Activated CD4-positive, alpha-beta T cell treated with anti-CD3 and anti-CD28 coated beads for 36 hours (primary cell): ENCODE results near the gene SCG3. TPM values are rescaled to one million over a fixed set of nuclear protein-coding genes. Genes with fewer than 3 reads are reported as not detected.
A peak's percentile ranks its signal among the peaks of the same experiment; 100 is the strongest.

Experiments
- ATAC-seq: fragments of 200-7000 bp; cut with Tn5 transposase; one replicate; pipeline ENCODE4 v1.10.0; 2021; ENCODE audit warnings: mild to moderate bottlenecking, moderate library complexity
- CTCF ChIA-PET: fragments of 350-600 bp; sonication (Branson Sonifier 250); formaldehyde crosslinking; loops from one replicate; lab custom pipeline; 2021; ENCODE audit warnings: antibody characterized with exemption; lab: Charles Lee
- POLR2A ChIA-PET: fragments of 350-600 bp; sonication (Branson Sonifier 250); formaldehyde crosslinking; loops from one replicate; lab custom pipeline; 2021; ENCODE audit warnings: antibody characterized with exemption, inconsistent platforms; lab: Charles Lee
- DNase-seq: peaks from one replicate; pipeline ENCODE4 v3.0.0-alpha.2; 2020
- H3K27ac Mint-ChIP-seq: one replicate; pipeline ENCODE4 v1.8.0; 2021; ENCODE audit warnings: mixed read lengths
- H3K27me3 Mint-ChIP-seq: one replicate; pipeline ENCODE4 v1.8.0; 2021; ENCODE audit warnings: mixed read lengths
- H3K36me3 Mint-ChIP-seq: one replicate; pipeline ENCODE4 v1.8.0; 2021; ENCODE audit warnings: low read depth, mixed read lengths
- H3K4me1 Mint-ChIP-seq: one replicate; pipeline ENCODE4 v1.8.0; 2021; ENCODE audit warnings: mixed read lengths
- H3K4me3 Mint-ChIP-seq: one replicate; pipeline ENCODE4 v1.8.0; 2021; ENCODE audit warnings: mild to moderate bottlenecking, moderate library complexity, mixed read lengths
- H3K9me3 Mint-ChIP-seq: one replicate; pipeline ENCODE4 v1.8.0; 2021; ENCODE audit warnings: low read depth, mixed read lengths
- intact Hi-C, 2 experiments: fragments of 100-400 bp; cut with DNase I in 1 of 2; cut with micrococcal nuclease in 1 of 2; formaldehyde crosslinking; loops; one replicate each; pipeline versions ENCODE4 v1.14.2 to v1.15.1; 2022 to 2024; cut with DNase I, micrococcal nuclease
- total RNA-seq, 2 experiments: library from RNA; stranded (reverse); gene quantifications; one replicate each; pipeline ENCODE4 v1.2.3, GENCODE V29; 2021

SCG3 gene
- total RNA-seq, 2 experiments from 2014 or later: not detected

GRCh38 chr15:51727141-51727897 is 46.0 kb downstream of the SCG3 start:
- no peaks in the 10 kb centered on the region for H3K27me3 Mint-ChIP-seq

DNA sequence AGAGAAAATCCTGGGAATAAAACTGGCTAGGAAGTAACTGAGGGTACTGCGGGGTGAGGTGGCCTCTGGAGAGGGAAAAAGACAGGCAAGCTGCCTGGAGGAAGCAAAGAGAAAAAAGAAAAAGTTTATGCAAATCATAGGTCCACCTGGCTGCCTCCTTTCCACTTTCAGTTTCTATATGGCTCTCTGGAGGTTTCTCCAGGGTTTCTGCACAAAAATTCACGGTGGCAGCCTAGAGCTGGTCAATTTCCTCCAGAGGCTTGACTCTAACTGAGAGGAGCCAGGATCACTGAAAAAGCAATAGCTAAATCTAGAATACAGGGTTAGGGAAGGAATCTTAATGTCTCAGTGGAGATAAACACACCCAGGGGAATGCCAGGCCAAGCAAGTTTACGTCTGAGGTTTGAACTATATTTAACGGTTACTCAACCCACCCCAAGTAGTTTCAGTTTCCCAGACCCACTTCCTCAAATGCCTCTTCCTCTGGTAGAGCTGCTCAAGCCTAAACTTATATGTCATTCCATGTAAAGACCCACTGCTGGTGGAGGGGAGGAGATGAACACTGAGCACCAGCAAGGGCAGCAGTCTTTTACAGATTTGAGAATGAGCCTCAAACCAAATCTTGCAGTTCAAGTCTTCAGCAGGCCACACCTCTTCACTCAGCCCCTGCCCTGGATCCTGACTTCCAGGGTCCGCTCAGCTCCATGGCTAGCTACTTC is 50.4 kb downstream of the SCG3 start:
- POLR2A ChIA-PET: no interaction called here

More at GRCh38 chr15:51727141-51727897, 46.0 kb downstream of the SCG3 start:
- H3K9me3 Mint-ChIP-seq: no peaks in the 10 kb centered on the region
- POLR2A ChIA-PET: interaction anchor here (1.9 kb wide), 1 partner anchor 9 kb away, joined by 4 read pairs; no protein-coding TSS in a partner anchor
- no peak overlapping the region for H3K27ac Mint-ChIP-seq
- DNase-seq (peak; percentile 50), ATAC-seq (peak; percentile 63)
- H3K4me3 Mint-ChIP-seq: no peak overlapping the region
- peaks cover 7% of the 10 kb centered on the region for H3K36me3 Mint-ChIP-seq
- intact Hi-C loops: no loop called here
- peaks cover 64% of the 10 kb centered on the region for H3K4me1 Mint-ChIP-seq
- CTCF ChIA-PET: interaction anchor here (1.9 kb wide), 1 partner anchor 40 kb away, joined by 5 read pairs; no protein-coding TSS in a partner anchor

GRCh38 chr15:51732646-51733045 is 51.3 kb downstream of the SCG3 start:
- POLR2A ChIA-PET: interaction anchor here (0.6 kb wide), 1 partner anchor 240 kb away, joined by 3 read pairs; no protein-coding TSS in a partner anchor
- H3K4me3 Mint-ChIP-seq: no peak overlapping the region
- peaks cover 12% of the 10 kb centered on the region for H3K36me3 Mint-ChIP-seq
- ATAC-seq (no peak), DNase-seq (no peak)
- intact Hi-C loops: loop anchor here in 1 of 2 experiments (10.0 kb wide), 3 partner anchors 822 to 1378 kb away; partner anchors contain the start of genes AP4E1 and GABPB1
- CTCF ChIA-PET: interaction anchor here (0.8 to 2.1 kb wide), 6 partner anchors 16 to 83 kb away, joined by 4 to 7 read pairs (median 5); no protein-coding TSS in a partner anchor
- H3K27ac Mint-ChIP-seq: peak overlapping the region; percentile 70
- peaks cover 71% of the 10 kb centered on the region for H3K4me1 Mint-ChIP-seq
- no peaks in the 10 kb centered on the region for H3K9me3 Mint-ChIP-seq
- no peaks in the 10 kb centered on the region for H3K27me3 Mint-ChIP-seq

More for the DNA sequence above, 50.4 kb downstream of the SCG3 start:
- Mint-ChIP-seq H3K9me3 (no peaks in the 10 kb centered on the region), H3K4me3 (peak overlapping the region; percentile 65), H3K27ac (peak overlapping the region; percentile 84), H3K4me1 (peaks cover 80% of the 10 kb centered on the region), H3K36me3 (peaks cover 12% of the 10 kb centered on the region), H3K27me3 (no peaks in the 10 kb centered on the region)
- CTCF ChIA-PET: interaction anchor here (0.6 to 1.9 kb wide), 10 partner anchors 10 to 1380 kb away, joined by 3 to 7 read pairs (median 4); no protein-coding TSS in a partner anchor
- intact Hi-C loops: loop anchor here in 1 of 2 experiments (10.0 kb wide), 3 partner anchors 823 to 1377 kb away; partner anchors contain the start of genes AP4E1 and GABPB1
- ATAC-seq (peak; percentile 37), DNase-seq (peak; percentile 43)

- intact Hi-C loops: loop anchor here (1.0 to 10.0 kb wide), 16 partner anchors 15 to 1381 kb away; partner anchors contain the start of genes TMOD2 (in 2 of the 2), AP4E1 (in 1 of the 2), DMXL2 (in 1 of the 2) and GABPB1 (in 1 of the 2)
- ChIA-PET CTCF (interaction anchor here (1.1 to 5.1 kb wide), 3 partner anchors 34 to 86 kb away, joined by 4 to 33 read pairs (median 13); no protein-coding TSS in a partner anchor), POLR2A (interaction anchor here (0.5 to 1.4 kb wide), 4 partner anchors 8 to 54 kb away, joined by 3 to 5 read pairs (median 4); partner anchors contain the start of gene SCG3)
- Mint-ChIP-seq H3K4me3 (peak overlapping the region; percentile 77), H3K4me1 (peaks cover 75% of the 10 kb centered on the region), H3K27ac (peak overlapping the region; percentile 88), H3K27me3 (no peaks in the 10 kb centered on the region), H3K36me3 (peaks cover 12% of the 10 kb centered on the region), H3K9me3 (no peaks in the 10 kb centered on the region)
- peak; percentile 16 for ATAC-seq
- peak; percentile 46 for DNase-seq
Observed at GRCh38 chr15:51735228-51736010, 54.1 kb downstream of the SCG3 start.

- H3K4me1 Mint-ChIP-seq: peaks cover 69% of the 10 kb centered on the region
- intact Hi-C loops: loop anchor here (1.0 to 10.0 kb wide), 16 partner anchors 15 to 1381 kb away; partner anchors contain the start of genes TMOD2 (in 2 of the 2), AP4E1 (in 1 of the 2), DMXL2 (in 1 of the 2) and GABPB1 (in 1 of the 2)
- H3K9me3 Mint-ChIP-seq: no peaks in the 10 kb centered on the region
- ChIA-PET CTCF (interaction anchor here (0.8 to 5.1 kb wide), 5 partner anchors 25 to 89 kb away, joined by 3 to 33 read pairs (median 4); no protein-coding TSS in a partner anchor), POLR2A (interaction anchor here (0.5 to 1.4 kb wide), 7 partner anchors 9 to 114 kb away, joined by 3 to 5 read pairs (median 4); partner anchors contain the start of genes DMXL2 and SCG3)
- H3K4me3 Mint-ChIP-seq: peak overlapping the region; percentile 77
- H3K27me3 Mint-ChIP-seq: no peaks in the 10 kb centered on the region
- peak overlapping the region; percentile 88 for H3K27ac Mint-ChIP-seq
- DNase-seq: peak; percentile 54
- peak; percentile 59 for ATAC-seq
- H3K36me3 Mint-ChIP-seq: peaks cover 7% of the 10 kb centered on the region
Observed at GRCh38 chr15:51736069-51736468, 54.8 kb downstream of the SCG3 start.

DNA sequence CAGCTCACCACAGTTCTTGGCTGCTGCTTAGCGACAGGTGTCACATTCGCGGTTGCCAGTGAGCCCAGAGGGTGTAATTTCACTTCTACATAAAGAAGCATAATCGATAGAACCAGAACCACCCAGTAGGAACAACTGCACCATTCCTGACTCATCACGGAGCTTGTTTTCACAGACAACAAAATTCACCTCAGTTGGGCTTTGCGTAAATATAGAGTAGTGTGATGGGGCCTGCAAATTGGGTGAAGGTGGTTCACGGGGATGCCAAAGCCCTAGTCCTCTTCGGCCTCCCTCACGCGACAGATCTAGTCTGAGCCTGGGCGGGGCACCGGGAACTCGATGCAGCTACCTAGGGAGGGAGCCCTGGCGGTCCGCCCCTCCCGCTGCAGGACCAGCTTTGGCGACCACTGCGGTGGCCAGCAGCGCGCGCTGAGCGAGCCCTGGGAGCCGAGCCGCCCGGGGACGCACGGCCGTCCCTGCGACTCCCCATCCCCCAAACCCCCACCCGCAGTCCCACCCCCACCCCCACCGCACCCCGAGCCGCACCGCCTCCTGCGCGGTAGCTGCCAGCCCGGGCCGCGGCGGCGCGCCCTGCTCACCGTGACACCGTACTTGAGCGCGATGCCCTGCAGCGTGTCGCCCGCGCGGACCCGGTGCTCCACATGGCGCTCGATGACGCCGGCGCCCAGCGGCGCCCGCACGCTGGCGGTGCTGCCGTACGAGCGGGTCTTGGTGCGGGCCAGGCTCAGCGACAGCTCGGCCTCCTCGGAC is 55.6 kb downstream of the SCG3 start:
- CTCF ChIA-PET: interaction anchor here (0.6 to 5.1 kb wide), 10 partner anchors 11 to 88 kb away, joined by 3 to 33 read pairs (median 4); no protein-coding TSS in a partner anchor
- peaks cover 60% of the 10 kb centered on the region for H3K4me1 Mint-ChIP-seq
- ATAC-seq (peak; percentile 52), DNase-seq (peak; percentile 74)
- H3K4me3 Mint-ChIP-seq: peak overlapping the region; percentile 77
- H3K9me3 Mint-ChIP-seq: no peaks in the 10 kb centered on the region
- intact Hi-C loops: loop anchor here (1.0 to 10.0 kb wide), 17 partner anchors 14 to 1382 kb away; partner anchors contain the start of genes TMOD2 (in 2 of the 2), AP4E1 (in 1 of the 2), DMXL2 (in 1 of the 2) and GABPB1 (in 1 of the 2)
- H3K36me3 Mint-ChIP-seq: peaks cover 7% of the 10 kb centered on the region
- no peaks in the 10 kb centered on the region for H3K27me3 Mint-ChIP-seq
- POLR2A ChIA-PET: interaction anchor here (0.6 to 1.4 kb wide), 6 partner anchors 10 to 115 kb away, joined by 3 to 5 read pairs (median 4); partner anchors contain the start of genes DMXL2 and SCG3
- H3K27ac Mint-ChIP-seq: peak overlapping the region; percentile 88

- ATAC-seq: peak; percentile 38
- Mint-ChIP-seq H3K9me3 (no peaks in the 10 kb centered on the region), H3K27ac (peak within 1 kb of the TSS; percentile 88), H3K27me3 (no peaks in the 10 kb centered on the region), H3K36me3 (peaks cover 3% of the 10 kb centered on the region), H3K4me1 (peaks cover 52% of the 10 kb centered on the region), H3K4me3 (peak within 1 kb of the TSS; percentile 77)
- ChIA-PET CTCF (interaction anchor here (0.7 to 5.1 kb wide), 8 partner anchors 10 to 265 kb away, joined by 3 to 33 read pairs (median 4); no protein-coding TSS in a partner anchor), POLR2A (interaction anchor here (0.6 to 1.0 kb wide), 3 partner anchors 9 to 519 kb away, joined by 3 to 4 read pairs (median 3); no protein-coding TSS in a partner anchor)
- peak; percentile 81 for DNase-seq
- intact Hi-C loops: loop anchor here (1.0 to 10.0 kb wide), 13 partner anchors 13 to 1383 kb away; partner anchors contain the start of genes AP4E1 (in 1 of the 2), DMXL2 (in 1 of the 2), GABPB1 (in 1 of the 2) and MAPK6 (in 1 of the 2)
Observed at GRCh38 chr15:51737522-51738305, 56.4 kb downstream of the SCG3 start, which contains the start of gene LYSMD2. LYSMD2 (minus strand) TSS chr15:51737655; CDS start chr15:51737622, 33 bp downstream.

DNA sequence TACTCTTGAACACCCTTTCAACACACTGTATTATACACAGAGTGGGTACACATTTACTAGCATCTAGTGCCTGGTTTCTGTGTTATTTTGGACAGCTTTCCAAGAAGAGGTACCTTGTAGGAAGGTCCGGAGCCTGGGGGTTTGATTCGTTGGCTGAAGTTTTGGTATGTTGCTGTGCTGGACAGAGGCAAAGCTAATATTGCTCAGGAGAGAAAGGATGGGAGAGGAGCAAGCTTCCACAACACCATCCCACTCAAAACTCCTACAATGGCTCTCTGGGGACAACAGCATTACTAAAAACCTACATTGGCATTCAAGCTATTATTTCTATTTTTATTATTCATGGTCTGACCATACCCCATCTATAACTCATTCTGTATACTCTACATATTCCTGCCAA is 57.2 kb downstream of the SCG3 start:
- intact Hi-C loops: loop anchor here (5.0 to 10.0 kb wide), 9 partner anchors 39 to 1384 kb away; partner anchors contain the start of genes AP4E1 (in 1 of the 2), DMXL2 (in 1 of the 2), GABPB1 (in 1 of the 2) and SPPL2A (in 1 of the 2)
- Mint-ChIP-seq H3K27me3 (no peaks in the 10 kb centered on the region), H3K4me1 (peaks cover 44% of the 10 kb centered on the region), H3K9me3 (no peaks in the 10 kb centered on the region), H3K36me3 (no peaks in the 10 kb centered on the region), H3K4me3 (peak overlapping the region; percentile 70), H3K27ac (peak overlapping the region; percentile 81)
- DNase-seq (no peak), ATAC-seq (no peak)
- ChIA-PET POLR2A (interaction anchor here (0.7 to 1.0 kb wide), 2 partner anchors 88 to 338 kb away, joined by 3 to 4 read pairs; no protein-coding TSS in a partner anchor), CTCF (interaction anchor here (4.2 to 5.1 kb wide), 2 partner anchors 38 to 89 kb away, joined by 13 to 33 read pairs; no protein-coding TSS in a partner anchor)
